WTC11 (cell line): ENCODE data around the gene TNIP1. TPM values are rescaled to one million over a fixed set of nuclear protein-coding genes. Genes with fewer than 3 reads are reported as not detected.

Experiments
- ATAC-seq: fragments of 200-7000 bp; cut with Tn5 transposase; 2 replicates; pipeline ENCODE4 v1.10.0; 2021; ENCODE audit warnings: mild to moderate bottlenecking, moderate library complexity
- Bru-seq: library from RNA; stranded (reverse); fragments of 400-500 nt; gene quantifications from one replicate; lab custom pipeline; 2021; lab: Mats Ljungman, UMichigan
- CTCF ChIA-PET: fragments of 300-600 bp; sonication (Branson Sonifier 250); formaldehyde crosslinking; loops from one replicate; lab custom pipeline; 2021; ENCODE audit warnings: antibody characterized with exemption; lab: Charles Lee
- POLR2A ChIA-PET: fragments of 350-600 bp; sonication (Branson Sonifier 250); formaldehyde crosslinking; loops from one replicate; lab custom pipeline; 2021; ENCODE audit warnings: antibody characterized with exemption; lab: Charles Lee
- DNase-seq: peaks from one replicate; pipeline ENCODE4 v3.0.0; 2021; ENCODE audit warnings: low spot score
- H3K27ac Mint-ChIP-seq: 2 replicates; pipeline ENCODE4 v1.8.0; 2021; ENCODE audit warnings: mixed read lengths
- H3K27me3 Mint-ChIP-seq: 2 replicates; pipeline ENCODE4 v1.8.0; 2021; ENCODE audit warnings: low read depth, mild to moderate bottlenecking, moderate library complexity, mixed read lengths
- H3K36me3 Mint-ChIP-seq: 2 replicates; pipeline ENCODE4 v1.8.0; 2021; ENCODE audit warnings: mixed read lengths
- H3K4me1 Mint-ChIP-seq: 2 replicates; pipeline ENCODE4 v1.8.0; 2022; ENCODE audit warnings: mixed read lengths
- H3K4me3 Mint-ChIP-seq: 2 replicates; pipeline ENCODE4 v1.8.0; 2021; ENCODE audit warnings: mild to moderate bottlenecking, moderate library complexity, mixed read lengths
- H3K9me3 Mint-ChIP-seq: 2 replicates; pipeline ENCODE4 v1.8.0; 2021; ENCODE audit warnings: mixed read lengths
- CREB1 ChIP-seq: sonication (generic); formaldehyde crosslinking; IDR thresholded peaks from 2 replicates; pipeline ENCODE4 v1.8.0; 2023; ENCODE audit warnings: mild to moderate bottlenecking, missing genetic modification reagents
- ELF4 ChIP-seq: sonication (generic); formaldehyde crosslinking; IDR thresholded peaks from 2 replicates; pipeline ENCODE4 v1.8.1; 2022; ENCODE audit warnings: low read depth, mild to moderate bottlenecking, moderate library complexity, missing genetic modification reagents
- ETV6 ChIP-seq: sonication (generic); formaldehyde crosslinking; IDR thresholded peaks from 2 replicates; pipeline ENCODE4 v1.8.1; 2022; ENCODE audit warnings: mild to moderate bottlenecking, missing genetic modification reagents
- FOXJ3 ChIP-seq: sonication (generic); formaldehyde crosslinking; IDR thresholded peaks from 2 replicates; pipeline ENCODE4 v1.9.0; 2021; ENCODE audit warnings: missing genetic modification reagents, mild to moderate bottlenecking, borderline replicate concordance
- FOXK1 ChIP-seq: sonication (generic); formaldehyde crosslinking; IDR thresholded peaks from 2 replicates; pipeline ENCODE4 v1.8.0; 2022; ENCODE audit warnings: mild to moderate bottlenecking, moderate library complexity, missing genetic modification reagents
- GABPB1 ChIP-seq: sonication (generic); formaldehyde crosslinking; IDR thresholded peaks from 2 replicates; pipeline ENCODE4 v1.8.1; 2023; ENCODE audit warnings: mild to moderate bottlenecking, missing genetic modification reagents
- GTF2I ChIP-seq: fragments of 250-450 bp; sonication (Bioruptor Pico); conservative IDR thresholded peaks from 2 replicates; pipeline ENCODE4 v1.4.0; 2021; ENCODE audit warnings: mild to moderate bottlenecking
- IRF2 ChIP-seq: sonication (generic); formaldehyde crosslinking; IDR thresholded peaks from 2 replicates; pipeline ENCODE4 v1.8.0; 2022; ENCODE audit warnings: low read depth, missing genetic modification reagents, borderline replicate concordance
- KAT7 ChIP-seq: sonication (generic); formaldehyde crosslinking; IDR thresholded peaks from 2 replicates; pipeline ENCODE4 v1.8.1; 2023; ENCODE audit warnings: missing genetic modification reagents, mild to moderate bottlenecking, borderline replicate concordance
- MYBL2 ChIP-seq: sonication (generic); formaldehyde crosslinking; IDR thresholded peaks from 2 replicates; pipeline ENCODE4 v1.8.1; 2023; ENCODE audit warnings: mild to moderate bottlenecking, moderate library complexity, missing genetic modification reagents
- NFATC4 ChIP-seq: fragments of 250-450 bp; sonication (Bioruptor Pico); IDR thresholded peaks from 2 replicates; pipeline ENCODE4 v1.9.0; 2021; ENCODE audit warnings: mild to moderate bottlenecking
- RELA ChIP-seq: sonication (generic); formaldehyde crosslinking; IDR thresholded peaks from 2 replicates; pipeline ENCODE4 v1.8.1; 2022; ENCODE audit warnings: missing genetic modification reagents, mild to moderate bottlenecking, borderline replicate concordance
- SP1 ChIP-seq: sonication (generic); formaldehyde crosslinking; conservative IDR thresholded peaks from 2 replicates; pipeline ENCODE4 v1.8.1; 2022; ENCODE audit warnings: missing genetic modification reagents
- ZNF121 ChIP-seq: sonication (generic); formaldehyde crosslinking; IDR thresholded peaks from 2 replicates; pipeline ENCODE4 v1.8.0; 2023; ENCODE audit warnings: missing genetic modification reagents
- ZNF263 ChIP-seq: sonication (generic); formaldehyde crosslinking; IDR thresholded peaks from 2 replicates; pipeline ENCODE4 v1.8.1; 2022; ENCODE audit warnings: low read depth, mild to moderate bottlenecking, moderate library complexity, missing genetic modification reagents
- long read RNA-seq, 3 experiments: library from RNA in 1 of 3; library from capped mRNA in 1 of 3; library from polyadenylated mRNA in 1 of 3; unstranded in 2 of 3; stranded (forward) in 1 of 3; transcript quantifications; one replicate each; pipeline ENCODE4 v2.0.0, GENCODE V29; 2021
- total RNA-seq: library from RNA; stranded (reverse); gene quantifications from 3 replicates; pipeline ENCODE4 v1.2.3, GENCODE V29; 2021
- TF ChIP-seq, protein P1 (sequence below): sonication (generic); formaldehyde crosslinking; IDR thresholded peaks from 2 replicates; pipeline ENCODE4 v1.8.1; 2023; ENCODE audit warnings: mild to moderate bottlenecking, missing genetic modification reagents, moderate library complexity
- TF ChIP-seq, protein P2 (sequence below): sonication (generic); formaldehyde crosslinking; IDR thresholded peaks from 2 replicates; pipeline ENCODE4 v1.8.0; 2022; ENCODE audit warnings: mild to moderate bottlenecking, missing genetic modification reagents
- TF ChIP-seq, protein P3 (sequence below): sonication (generic); formaldehyde crosslinking; IDR thresholded peaks from 2 replicates; pipeline ENCODE4 v1.8.1; 2022; ENCODE audit warnings: mild to moderate bottlenecking, missing genetic modification reagents, moderate library complexity, borderline replicate concordance
- TF ChIP-seq, protein P4 (sequence below): sonication (generic); formaldehyde crosslinking; IDR thresholded peaks from 2 replicates; pipeline ENCODE4 v1.8.0; 2022; ENCODE audit warnings: mild to moderate bottlenecking, missing genetic modification reagents
- TF ChIP-seq, protein P5 (sequence below): sonication (generic); formaldehyde crosslinking; IDR thresholded peaks from 2 replicates; pipeline ENCODE4 v1.8.0; 2023; ENCODE audit warnings: missing genetic modification reagents, mild to moderate bottlenecking, borderline replicate concordance
- TF ChIP-seq, protein P6 (sequence below): sonication (generic); formaldehyde crosslinking; IDR thresholded peaks from 2 replicates; pipeline ENCODE4 v1.8.1; 2022; ENCODE audit warnings: mild to moderate bottlenecking, moderate library complexity, missing genetic modification reagents
- TF ChIP-seq, protein P7 (sequence below): sonication (generic); formaldehyde crosslinking; IDR thresholded peaks from 2 replicates; pipeline ENCODE4 v1.8.0; 2022; ENCODE audit warnings: mild to moderate bottlenecking, missing genetic modification reagents

TNIP1 gene, protein sequence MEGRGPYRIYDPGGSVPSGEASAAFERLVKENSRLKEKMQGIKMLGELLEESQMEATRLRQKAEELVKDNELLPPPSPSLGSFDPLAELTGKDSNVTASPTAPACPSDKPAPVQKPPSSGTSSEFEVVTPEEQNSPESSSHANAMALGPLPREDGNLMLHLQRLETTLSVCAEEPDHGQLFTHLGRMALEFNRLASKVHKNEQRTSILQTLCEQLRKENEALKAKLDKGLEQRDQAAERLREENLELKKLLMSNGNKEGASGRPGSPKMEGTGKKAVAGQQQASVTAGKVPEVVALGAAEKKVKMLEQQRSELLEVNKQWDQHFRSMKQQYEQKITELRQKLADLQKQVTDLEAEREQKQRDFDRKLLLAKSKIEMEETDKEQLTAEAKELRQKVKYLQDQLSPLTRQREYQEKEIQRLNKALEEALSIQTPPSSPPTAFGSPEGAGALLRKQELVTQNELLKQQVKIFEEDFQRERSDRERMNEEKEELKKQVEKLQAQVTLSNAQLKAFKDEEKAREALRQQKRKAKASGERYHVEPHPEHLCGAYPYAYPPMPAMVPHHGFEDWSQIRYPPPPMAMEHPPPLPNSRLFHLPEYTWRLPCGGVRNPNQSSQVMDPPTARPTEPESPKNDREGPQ
- 41.1 to 48.9 TPM (median 47.0 TPM) in 3 replicates for total RNA-seq
- percentile 54 among the genes with signal in this experiment for Bru-seq, nascent RNA
- long read RNA-seq, experiment 1, transcript TNIP1-211 (18 exons, 2,274 nt), result major isoform, 69 of 107 reads
- long read RNA-seq, experiment 1, partial matches to known transcripts, result 14 of 107 reads
- long read RNA-seq, experiment 1, other reads (novel, unspliced or antisense), result 16 of 107 reads
- long read RNA-seq, experiment 2, partial matches to known transcripts, result 24 of 61 reads
- long read RNA-seq, experiment 2, other reads (novel, unspliced or antisense), result 34 of 61 reads
- long read RNA-seq, experiment 3, partial matches to known transcripts, result 3 of 8 reads
- long read RNA-seq, experiment 3, other reads (novel, unspliced or antisense), result 2 of 8 reads

DNA sequence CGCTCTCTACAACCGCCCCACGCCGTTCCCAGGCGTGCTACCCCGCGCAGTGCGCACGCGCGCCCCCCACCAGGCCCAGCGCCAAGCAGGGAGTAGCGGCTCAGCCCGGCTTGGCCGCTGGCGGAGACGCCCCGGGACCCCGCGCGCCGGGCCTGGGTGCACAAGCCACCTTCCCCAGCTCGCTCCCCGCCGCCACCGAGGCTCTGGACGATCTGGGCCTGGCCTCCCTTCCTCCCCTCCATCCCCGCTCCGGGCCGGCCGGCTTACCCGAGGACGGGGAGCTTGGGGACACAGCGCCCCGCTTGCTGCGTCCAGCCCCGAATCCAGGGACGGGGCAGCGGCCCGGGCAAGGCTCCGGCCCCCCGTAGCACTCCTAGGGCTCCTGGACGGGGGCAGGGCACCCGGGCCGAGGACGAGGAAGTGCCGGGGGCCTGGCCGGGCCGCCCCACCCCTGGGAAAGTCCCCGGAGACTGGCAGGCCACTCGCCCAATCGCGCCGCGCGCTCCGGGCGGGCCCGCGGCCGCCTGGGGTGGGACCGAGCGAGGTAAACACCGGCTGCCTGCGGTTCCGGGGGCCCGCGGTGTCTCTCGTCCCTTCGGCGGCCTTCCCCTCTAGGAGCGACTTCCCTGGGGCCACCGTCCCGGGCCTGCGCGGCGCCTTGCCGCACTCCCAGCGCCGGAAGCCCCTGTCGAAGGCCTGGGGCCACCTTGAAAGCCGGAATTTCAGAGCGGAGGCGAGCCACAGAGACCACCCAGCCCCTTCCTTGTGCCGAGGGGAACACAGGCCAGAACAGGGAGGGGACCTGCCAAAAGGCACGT is at the start of gene TNIP1:
Gene TNIP1 (minus strand): TSS at position 422 of the 818 bp plus-strand sequence. CDS start 15,939 bp downstream, outside the sequence.
- H3K36me3 Mint-ChIP-seq, result no peaks in the 10 kb centered on the region
- ATAC-seq (peak; percentile 76), DNase-seq (peak; percentile 82)
- H3K27ac Mint-ChIP-seq, result peak within 1 kb of the TSS; percentile 84; the same call in 1 of the 2 replicates
- H3K4me1 Mint-ChIP-seq, result peaks cover 32% of the 10 kb centered on the region
- no peaks in the 10 kb centered on the region for H3K9me3 Mint-ChIP-seq
- peak within 1 kb of the TSS; percentile 83 for H3K4me3 Mint-ChIP-seq
- CTCF ChIA-PET, result interaction anchor here (0.8 to 6.1 kb wide), 9 partner anchors 9 to 158 kb away, joined by 4 to 45 read pairs (median 9); no protein-coding TSS in a partner anchor
- no peaks in the 10 kb centered on the region for H3K27me3 Mint-ChIP-seq
- POLR2A ChIA-PET, result no interaction called here
- TF ChIP-seq CREB1 (CRISPR knock-in tag), result no peak
- TF ChIP-seq ELF4 (CRISPR knock-in tag), result no peak
- TF ChIP-seq, protein P1, sequence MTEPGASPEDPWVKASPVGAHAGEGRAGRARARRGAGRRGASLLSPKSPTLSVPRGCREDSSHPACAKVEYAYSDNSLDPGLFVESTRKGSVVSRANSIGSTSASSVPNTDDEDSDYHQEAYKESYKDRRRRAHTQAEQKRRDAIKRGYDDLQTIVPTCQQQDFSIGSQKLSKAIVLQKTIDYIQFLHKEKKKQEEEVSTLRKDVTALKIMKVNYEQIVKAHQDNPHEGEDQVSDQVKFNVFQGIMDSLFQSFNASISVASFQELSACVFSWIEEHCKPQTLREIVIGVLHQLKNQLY (CRISPR knock-in tag), result no peak
- TF ChIP-seq, protein P2, sequence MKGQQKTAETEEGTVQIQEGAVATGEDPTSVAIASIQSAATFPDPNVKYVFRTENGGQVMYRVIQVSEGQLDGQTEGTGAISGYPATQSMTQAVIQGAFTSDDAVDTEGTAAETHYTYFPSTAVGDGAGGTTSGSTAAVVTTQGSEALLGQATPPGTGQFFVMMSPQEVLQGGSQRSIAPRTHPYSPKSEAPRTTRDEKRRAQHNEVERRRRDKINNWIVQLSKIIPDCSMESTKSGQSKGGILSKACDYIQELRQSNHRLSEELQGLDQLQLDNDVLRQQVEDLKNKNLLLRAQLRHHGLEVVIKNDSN (CRISPR knock-in tag), result peak; percentile 5; the same call in 1 of the 2 replicates
- no peak for TF ChIP-seq NFATC4 (CRISPR knock-in tag)
- 0 out of 2 replicates have a peak, but pooled peaks have one; percentile 33 for TF ChIP-seq GABPB1 (CRISPR knock-in tag)
- peak; percentile 81; the same call in 1 of the 2 replicates for TF ChIP-seq MYBL2 (CRISPR knock-in tag)
- TF ChIP-seq, protein P3, sequence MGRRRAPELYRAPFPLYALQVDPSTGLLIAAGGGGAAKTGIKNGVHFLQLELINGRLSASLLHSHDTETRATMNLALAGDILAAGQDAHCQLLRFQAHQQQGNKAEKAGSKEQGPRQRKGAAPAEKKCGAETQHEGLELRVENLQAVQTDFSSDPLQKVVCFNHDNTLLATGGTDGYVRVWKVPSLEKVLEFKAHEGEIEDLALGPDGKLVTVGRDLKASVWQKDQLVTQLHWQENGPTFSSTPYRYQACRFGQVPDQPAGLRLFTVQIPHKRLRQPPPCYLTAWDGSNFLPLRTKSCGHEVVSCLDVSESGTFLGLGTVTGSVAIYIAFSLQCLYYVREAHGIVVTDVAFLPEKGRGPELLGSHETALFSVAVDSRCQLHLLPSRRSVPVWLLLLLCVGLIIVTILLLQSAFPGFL (CRISPR knock-in tag), result peak; percentile 59; the same call in 1 of the 2 replicates
- no peak for TF ChIP-seq ZNF121 (CRISPR knock-in tag)
- no peak for TF ChIP-seq GTF2I (CRISPR knock-in tag)
- peak; percentile 84 for TF ChIP-seq ETV6 (CRISPR knock-in tag)
- TF ChIP-seq KAT7 (CRISPR knock-in tag), result peak; percentile 89; the same call in 1 of the 2 replicates
- TF ChIP-seq, protein P4, sequence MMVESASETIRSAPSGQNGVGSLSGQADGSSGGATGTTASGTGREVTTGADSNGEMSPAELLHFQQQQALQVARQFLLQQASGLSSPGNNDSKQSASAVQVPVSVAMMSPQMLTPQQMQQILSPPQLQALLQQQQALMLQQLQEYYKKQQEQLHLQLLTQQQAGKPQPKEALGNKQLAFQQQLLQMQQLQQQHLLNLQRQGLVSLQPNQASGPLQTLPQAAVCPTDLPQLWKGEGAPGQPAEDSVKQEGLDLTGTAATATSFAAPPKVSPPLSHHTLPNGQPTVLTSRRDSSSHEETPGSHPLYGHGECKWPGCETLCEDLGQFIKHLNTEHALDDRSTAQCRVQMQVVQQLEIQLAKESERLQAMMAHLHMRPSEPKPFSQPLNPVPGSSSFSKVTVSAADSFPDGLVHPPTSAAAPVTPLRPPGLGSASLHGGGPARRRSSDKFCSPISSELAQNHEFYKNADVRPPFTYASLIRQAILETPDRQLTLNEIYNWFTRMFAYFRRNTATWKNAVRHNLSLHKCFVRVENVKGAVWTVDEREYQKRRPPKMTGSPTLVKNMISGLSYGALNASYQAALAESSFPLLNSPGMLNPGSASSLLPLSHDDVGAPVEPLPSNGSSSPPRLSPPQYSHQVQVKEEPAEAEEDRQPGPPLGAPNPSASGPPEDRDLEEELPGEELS (CRISPR knock-in tag), result peak; percentile 72; the same call in 1 of the 2 replicates
- no peak for TF ChIP-seq IRF2 (CRISPR knock-in tag)
- peak; percentile 50; the same call in 1 of the 2 replicates for TF ChIP-seq RELA (CRISPR knock-in tag)
- TF ChIP-seq, protein P5, sequence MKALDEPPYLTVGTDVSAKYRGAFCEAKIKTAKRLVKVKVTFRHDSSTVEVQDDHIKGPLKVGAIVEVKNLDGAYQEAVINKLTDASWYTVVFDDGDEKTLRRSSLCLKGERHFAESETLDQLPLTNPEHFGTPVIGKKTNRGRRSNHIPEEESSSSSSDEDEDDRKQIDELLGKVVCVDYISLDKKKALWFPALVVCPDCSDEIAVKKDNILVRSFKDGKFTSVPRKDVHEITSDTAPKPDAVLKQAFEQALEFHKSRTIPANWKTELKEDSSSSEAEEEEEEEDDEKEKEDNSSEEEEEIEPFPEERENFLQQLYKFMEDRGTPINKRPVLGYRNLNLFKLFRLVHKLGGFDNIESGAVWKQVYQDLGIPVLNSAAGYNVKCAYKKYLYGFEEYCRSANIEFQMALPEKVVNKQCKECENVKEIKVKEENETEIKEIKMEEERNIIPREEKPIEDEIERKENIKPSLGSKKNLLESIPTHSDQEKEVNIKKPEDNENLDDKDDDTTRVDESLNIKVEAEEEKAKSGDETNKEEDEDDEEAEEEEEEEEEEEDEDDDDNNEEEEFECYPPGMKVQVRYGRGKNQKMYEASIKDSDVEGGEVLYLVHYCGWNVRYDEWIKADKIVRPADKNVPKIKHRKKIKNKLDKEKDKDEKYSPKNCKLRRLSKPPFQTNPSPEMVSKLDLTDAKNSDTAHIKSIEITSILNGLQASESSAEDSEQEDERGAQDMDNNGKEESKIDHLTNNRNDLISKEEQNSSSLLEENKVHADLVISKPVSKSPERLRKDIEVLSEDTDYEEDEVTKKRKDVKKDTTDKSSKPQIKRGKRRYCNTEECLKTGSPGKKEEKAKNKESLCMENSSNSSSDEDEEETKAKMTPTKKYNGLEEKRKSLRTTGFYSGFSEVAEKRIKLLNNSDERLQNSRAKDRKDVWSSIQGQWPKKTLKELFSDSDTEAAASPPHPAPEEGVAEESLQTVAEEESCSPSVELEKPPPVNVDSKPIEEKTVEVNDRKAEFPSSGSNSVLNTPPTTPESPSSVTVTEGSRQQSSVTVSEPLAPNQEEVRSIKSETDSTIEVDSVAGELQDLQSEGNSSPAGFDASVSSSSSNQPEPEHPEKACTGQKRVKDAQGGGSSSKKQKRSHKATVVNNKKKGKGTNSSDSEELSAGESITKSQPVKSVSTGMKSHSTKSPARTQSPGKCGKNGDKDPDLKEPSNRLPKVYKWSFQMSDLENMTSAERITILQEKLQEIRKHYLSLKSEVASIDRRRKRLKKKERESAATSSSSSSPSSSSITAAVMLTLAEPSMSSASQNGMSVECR (CRISPR knock-in tag), result peak; percentile 58; the same call in 1 of the 2 replicates
- 0 out of 2 replicates have a peak, but pooled peaks have one; percentile 20 for TF ChIP-seq FOXJ3 (CRISPR knock-in tag)
- peak; percentile 98 for TF ChIP-seq FOXK1
- TF ChIP-seq, protein P6, sequence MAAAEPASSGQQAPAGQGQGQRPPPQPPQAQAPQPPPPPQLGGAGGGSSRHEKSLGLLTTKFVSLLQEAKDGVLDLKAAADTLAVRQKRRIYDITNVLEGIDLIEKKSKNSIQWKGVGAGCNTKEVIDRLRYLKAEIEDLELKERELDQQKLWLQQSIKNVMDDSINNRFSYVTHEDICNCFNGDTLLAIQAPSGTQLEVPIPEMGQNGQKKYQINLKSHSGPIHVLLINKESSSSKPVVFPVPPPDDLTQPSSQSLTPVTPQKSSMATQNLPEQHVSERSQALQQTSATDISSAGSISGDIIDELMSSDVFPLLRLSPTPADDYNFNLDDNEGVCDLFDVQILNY (CRISPR knock-in tag), result peak; percentile 22; the same call in 1 of the 2 replicates
- peak; percentile 52 for TF ChIP-seq SP1 (CRISPR knock-in tag)
- TF ChIP-seq, protein P7, sequence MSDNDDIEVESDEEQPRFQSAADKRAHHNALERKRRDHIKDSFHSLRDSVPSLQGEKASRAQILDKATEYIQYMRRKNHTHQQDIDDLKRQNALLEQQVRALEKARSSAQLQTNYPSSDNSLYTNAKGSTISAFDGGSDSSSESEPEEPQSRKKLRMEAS, result peak; percentile 52; the same call in 1 of the 2 replicates
- no peak for TF ChIP-seq ZNF263 (CRISPR knock-in tag)
